ENCODE results near the gene NTF4.

Gene NTF4

DNA sequence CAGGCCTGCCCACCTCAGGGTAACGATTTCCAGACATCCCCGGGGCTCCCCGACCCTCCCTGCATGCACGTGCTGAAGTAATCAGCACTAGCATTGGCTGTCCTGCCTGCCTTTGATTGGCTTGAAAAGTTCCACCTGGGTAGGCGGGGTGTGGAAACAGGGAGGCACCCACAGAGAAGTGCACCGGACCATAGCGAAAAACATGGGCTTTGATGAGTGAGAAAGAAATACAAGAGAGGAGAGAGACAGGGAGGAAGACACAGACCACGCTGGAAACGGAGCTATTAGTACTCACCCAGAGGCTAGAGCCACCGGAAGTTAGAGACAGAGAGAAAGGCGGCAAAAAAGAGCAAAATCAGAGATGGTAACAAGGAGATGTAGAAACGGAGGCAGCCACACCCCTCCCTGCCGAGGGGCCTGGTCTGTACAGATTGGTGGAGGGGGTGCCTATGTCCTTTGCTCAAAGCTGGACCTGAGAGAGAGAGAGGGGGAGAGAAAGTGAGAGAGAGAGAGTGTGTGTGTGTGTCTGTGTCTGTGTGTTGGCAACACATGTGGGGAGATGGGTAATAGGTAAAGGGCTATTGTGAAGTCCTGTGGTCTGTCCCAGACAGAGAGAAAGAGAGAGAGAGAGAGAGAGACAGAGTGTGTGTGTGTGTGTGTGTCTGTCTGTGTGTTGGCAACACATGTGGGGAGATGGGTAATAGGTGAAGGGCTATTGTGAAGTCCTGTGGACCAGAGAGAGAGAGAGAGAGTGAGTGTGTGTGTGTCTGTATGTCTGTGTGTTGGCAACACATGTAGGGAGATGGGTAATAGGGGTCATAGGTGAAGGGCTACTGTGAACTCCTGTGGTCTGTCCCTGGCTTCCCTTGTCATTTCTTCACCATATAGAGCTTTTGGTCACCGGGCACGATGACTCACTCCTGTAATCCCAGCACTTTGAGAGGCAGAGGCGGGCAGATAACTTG lies 43.4 kb downstream of the NTF4 start:
- peak; percentile 29 for DNase-seq (ENCODE audit: low spot score)

DNA sequence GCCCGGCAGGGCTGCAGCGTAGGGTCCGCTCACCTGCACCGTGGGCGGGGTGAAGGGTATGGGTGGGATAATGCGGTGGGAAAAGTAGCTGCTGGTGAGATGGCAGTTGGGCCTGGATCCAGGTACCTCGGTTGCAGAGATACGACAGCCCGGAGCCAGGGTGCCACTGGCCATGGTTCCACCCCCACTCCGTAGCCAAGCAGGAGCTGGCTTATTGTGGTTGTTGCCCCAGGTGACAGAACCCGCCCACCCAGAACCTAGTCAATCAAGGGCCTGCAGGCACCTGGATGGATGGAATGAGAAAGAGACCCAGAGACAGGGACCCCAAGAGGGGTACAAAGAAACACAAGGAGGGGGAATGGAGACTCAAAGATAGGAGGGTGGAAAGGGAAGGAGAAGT lies 44.3 kb downstream of the NTF4 start:
- no peak for DNase-seq (ENCODE audit: low spot score)

DNA sequence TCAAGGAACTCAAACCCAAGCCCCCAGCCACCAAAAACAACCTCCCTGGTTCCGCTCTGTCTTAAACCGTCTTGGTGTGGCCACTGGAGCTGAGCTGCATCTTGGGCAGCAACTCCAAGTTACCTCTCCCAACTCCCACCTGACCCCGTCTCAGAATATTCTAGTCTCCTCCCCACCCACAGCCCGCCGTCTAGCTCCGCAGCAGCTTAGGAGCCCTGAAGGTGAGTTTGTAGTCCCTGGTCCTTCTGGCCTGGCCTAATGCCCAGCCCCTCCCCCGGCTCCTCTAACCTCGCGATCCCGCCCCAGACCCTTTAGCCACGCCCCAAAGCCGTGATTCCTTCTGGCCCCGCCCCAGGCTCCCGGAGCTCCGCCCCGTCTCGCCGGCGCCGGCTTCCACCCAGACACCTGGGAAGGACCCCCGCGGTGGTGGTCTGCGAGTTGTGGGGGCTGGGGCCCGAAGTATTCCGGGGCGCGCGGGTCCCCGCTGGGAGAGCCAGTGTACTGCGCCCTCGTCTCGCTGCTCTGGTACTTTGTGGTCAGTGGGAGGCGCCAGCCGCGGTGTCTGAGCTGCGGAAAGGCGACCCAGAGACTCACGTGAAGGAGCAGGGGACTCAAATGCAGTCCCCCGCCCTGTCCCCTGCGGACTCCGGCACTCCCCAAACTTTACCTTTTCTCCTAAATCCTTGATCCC lies 45.2 kb downstream of the NTF4 start:
- peak; percentile 53 for DNase-seq (ENCODE audit: low spot score)

DNA sequence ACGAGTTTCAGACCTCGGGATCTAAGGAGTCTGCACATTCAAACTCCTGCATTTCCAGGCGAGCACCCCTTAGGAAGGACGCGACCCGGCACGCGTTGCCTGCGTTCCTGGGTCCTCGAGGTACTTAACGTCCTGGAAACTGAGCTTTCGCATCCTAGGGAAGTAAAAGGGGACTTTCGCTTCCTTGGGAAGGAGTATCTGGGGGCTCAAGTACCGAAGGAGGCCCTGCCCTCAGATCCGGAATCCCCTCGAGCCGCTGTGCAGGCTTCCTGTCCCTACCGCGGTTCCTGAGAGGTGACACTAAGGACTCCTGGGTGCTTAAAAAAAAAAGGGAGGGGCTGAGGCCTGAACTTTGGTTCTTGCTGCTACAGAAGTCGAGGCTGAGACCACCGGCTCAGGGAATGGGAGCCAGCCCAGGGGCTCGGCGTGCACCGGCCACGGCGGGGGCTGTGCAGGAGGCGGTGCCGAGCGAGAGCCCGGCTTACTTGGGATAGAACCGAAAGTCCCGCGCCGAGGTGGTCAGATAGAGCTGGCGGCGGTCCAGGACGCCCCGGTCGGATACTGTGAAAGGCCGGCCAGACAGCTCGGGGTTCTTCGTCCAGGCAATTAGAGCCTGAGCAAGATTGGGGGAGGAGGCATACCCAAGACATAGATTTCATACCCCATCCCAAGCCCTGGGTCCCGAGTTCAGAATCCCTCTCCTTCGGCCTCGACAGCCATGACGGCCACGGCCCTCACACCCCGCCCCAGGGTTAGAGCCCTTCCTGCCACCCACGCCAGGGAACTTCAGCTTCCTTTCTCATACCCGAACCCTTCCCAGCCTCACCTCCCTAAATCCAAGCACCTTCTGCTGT lies 46.0 kb downstream of the NTF4 start:
- peak; percentile 25 for DNase-seq (ENCODE audit: low spot score)

DNA sequence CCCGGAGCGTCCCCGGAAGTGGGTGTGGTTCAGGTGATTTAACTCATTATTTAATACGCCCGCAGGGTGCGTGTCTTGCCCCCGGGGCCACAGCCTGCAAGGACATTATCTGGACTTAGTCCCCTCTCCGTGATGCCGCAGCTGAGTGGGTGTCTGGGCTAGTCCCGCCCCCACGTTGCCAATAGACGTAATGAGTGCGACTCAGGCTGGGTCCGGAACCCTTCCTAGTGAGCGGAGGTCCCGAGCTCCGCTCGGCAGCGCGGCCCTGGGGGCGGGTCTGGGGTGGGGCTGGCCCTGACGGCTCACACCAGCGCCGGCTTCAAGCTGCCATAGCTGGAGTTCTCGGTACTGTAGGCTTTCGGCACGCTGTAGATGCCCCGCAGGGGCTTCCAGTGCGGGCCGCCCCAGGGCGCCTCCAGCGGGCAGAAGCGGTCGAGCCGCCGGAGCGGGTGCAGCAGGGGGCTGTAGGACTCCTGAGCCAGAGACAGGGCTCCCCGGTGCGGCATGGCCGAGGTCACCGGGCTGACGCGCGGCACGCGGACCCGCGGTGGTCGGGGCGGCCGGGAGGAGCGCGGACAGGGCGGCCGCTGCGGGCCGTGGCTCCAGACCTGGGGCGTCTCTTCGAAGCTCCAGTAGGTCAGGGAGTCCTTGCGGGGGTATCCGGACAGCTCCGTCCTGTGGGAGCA lies 46.8 kb downstream of the NTF4 start:
- DNase-seq (ENCODE audit: low spot score), result peak; percentile 59

DNA sequence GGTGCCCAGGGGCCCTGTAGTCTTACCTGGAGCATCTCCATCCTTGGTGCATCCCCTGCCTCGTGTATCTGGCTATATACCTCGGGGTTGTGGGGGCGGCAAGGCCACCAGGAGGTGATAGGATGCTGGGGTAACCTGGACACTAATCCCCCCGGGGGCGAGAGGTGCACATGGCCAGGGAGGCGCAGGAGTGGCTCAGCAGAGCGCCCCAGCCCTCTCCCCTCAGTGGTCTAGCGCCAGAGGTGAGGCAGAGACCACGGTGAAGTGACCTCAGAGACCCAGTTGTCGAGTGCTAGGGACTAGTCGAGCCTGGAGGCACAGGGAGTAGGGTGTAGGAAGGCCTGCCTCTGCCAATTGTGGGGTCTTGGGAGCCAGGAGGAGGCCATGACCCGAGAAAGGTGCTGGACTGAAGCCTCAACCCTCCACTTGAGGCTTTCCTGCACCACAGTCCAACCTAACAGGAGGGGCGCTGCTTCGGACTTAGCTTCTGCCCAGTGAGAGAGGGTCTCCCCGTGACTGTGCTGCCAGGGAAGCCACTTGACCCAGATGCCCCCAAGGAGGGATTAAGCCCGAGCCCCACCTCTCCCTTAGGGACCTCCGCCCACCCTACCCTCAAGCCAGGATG lies 47.5 kb downstream of the NTF4 start, which contains the start of gene LHB:
Gene LHB, minus strand, starts transcription at position 51 of the 625 bp plus-strand sequence. Its CDS starts 10 bp downstream, at position 41.
- no peak for DNase-seq (ENCODE audit: low spot score)

DNA sequence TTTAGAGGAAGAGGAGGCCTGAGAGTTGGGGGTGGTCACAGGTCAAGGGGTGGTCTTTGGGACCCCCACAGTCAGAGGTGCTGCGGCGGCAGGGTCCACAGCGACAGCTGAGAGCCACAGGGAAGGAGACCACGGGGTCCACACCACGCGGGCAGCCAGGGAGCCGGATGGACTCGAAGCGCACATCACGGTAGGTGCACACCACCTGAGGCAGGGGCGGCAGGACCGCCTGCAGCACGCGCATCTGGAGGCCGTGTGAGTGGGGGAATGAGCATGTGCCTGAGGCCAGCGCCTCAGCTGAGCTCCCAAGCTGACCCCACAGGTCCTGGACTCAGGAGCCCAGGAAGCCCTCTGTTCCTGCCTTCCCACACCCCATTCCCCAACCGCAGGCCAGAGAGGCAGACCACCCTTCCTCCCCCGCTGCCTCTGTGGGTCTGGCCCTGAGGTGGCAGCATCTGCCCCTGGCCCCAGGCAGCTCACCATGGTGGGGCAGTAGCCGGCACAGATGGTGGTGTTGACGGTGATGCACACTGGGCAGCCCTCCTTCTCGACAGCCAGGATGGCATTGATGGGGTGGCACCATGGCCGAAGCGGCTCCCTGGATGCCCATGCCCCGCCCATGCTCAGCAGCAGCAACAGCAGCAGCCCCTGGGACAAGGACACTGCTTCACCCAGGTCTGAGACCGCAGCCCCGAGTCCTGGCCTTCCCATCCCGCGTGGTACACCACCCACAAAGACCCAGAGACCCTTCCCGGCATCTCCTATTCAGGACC lies 48.4 kb downstream of the NTF4 start:
- DNase-seq (ENCODE audit: low spot score), result no peak

DNA sequence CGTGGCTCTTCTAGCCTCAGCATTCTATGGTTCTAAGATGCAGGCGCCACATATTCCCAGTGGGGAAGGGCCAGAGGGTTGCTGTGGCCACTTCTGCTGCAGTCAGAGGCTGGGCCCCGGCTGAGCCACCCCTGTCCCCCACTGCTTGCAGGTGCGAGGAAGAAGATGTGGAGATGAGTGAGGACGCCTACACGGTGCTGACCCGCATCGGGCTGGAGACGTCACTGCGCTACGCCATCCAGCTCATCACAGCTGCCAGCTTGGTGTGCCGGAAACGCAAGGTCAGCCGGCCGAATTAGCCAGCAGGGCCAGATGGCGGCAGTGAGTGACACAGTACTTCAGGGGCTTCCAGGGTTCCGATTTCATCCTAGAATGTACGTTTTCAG lies 49.8 kb downstream of the NTF4 start:
- DNase-seq (ENCODE audit: low spot score), result no peak

DNA sequence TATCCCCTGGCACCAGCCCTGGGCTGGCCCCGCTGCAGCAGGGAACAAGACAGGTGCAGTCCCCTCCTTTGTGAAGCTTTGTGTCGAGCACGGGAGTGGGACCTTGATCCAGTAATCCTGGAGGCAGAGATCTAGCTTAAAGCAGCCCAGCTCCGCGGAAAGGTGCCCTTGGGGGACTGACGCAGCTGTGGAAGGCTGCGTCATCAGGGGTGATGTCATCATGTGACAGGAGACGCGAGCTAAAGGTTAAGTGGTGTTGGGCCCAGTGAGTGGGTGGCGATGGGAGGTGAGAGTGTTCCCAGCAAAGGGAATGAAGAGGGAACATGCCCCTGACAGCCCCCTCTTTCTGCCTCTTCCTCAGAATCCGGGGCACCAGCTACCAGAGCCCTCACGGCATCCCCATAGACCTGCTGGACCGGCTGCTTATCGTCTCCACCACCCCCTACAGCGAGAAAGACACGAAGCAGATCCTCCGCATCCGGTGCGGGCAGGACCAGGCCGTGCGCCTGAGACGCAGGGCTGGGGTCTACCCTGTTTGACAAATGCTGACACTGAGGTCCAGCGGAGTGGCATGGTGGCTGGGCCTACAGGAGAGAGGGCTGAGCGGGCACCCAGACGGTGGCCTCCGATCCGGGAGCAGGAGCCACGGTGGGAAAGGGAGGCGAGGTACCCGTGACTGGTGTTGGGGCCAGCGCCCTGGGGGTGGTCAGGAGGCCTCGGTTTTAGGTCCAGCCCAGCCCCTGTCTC lies 50.3 kb downstream of the NTF4 start:
- DNase-seq (ENCODE audit: low spot score), result no peak

DNA sequence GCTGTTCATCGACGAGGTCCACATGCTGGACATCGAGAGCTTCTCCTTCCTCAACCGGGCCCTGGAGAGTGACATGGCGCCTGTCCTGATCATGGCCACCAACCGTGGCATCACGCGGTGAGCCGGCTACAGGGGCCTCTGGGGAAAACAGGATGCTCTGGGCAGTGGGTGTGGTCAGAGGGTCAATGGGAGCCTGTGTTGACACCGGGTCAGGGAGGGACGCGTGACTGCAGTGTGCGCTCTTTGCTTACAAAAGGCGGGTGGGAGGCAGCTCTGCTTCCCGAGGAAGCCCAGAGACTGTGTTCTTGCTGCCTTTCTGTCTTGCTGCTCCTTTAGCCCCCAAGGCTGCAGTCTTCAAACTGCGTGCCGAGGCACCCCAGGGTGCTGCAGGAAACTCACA lies 53.4 kb downstream of the NTF4 start:
- DNase-seq (ENCODE audit: low spot score), result no peak
